Osteocyte (in vitro differentiated cells): ENCODE data around the gene PPP1R1B. TPM values are rescaled to one million over a fixed set of nuclear protein-coding genes. Genes with fewer than 3 reads are reported as not detected.
"Not testable (repeated sequence)": the region's sequence is repeated elsewhere in the genome, so short reads cannot be mapped to it uniquely, and the experiment has no call there.

Source experiments
- DNase-seq: peaks from one replicate; pipeline ENCODE4 v3.0.0; 2021; ENCODE audit warnings: mixed read lengths; ENCODE audit not compliant: unreplicated experiment; ENCODE audit errors: extremely low spot score
- H3K27ac Mint-ChIP-seq: one replicate; pipeline ENCODE4 v1.8.0; 2021; ENCODE audit warnings: mild to moderate bottlenecking, mixed read lengths; ENCODE audit not compliant: unreplicated experiment
- H3K27me3 Mint-ChIP-seq: one replicate; pipeline ENCODE4 v1.8.0; 2021; ENCODE audit warnings: mixed read lengths; ENCODE audit not compliant: unreplicated experiment
- H3K36me3 Mint-ChIP-seq: one replicate; pipeline ENCODE4 v1.8.0; 2021; ENCODE audit warnings: mixed read lengths; ENCODE audit not compliant: unreplicated experiment
- H3K4me1 Mint-ChIP-seq: one replicate; pipeline ENCODE4 v1.8.0; 2021; ENCODE audit warnings: mixed read lengths; ENCODE audit not compliant: unreplicated experiment
- H3K4me3 Mint-ChIP-seq: one replicate; pipeline ENCODE4 v1.8.0; 2021; ENCODE audit warnings: mild to moderate bottlenecking, moderate library complexity, mixed read lengths; ENCODE audit not compliant: unreplicated experiment
- H3K9me3 Mint-ChIP-seq: one replicate; pipeline ENCODE4 v1.8.0; 2021; ENCODE audit warnings: mixed read lengths; ENCODE audit not compliant: unreplicated experiment
- total RNA-seq: library from RNA; stranded (reverse); gene quantifications from 2 replicates; pipeline ENCODE4 v1.2.1, GENCODE V29; 2021
- TF ChIP-seq, protein P1 (sequence below): fragments of 200-600 bp; sonication (generic); IDR thresholded peaks from 2 replicates; pipeline ENCODE4 v1.5.0; 2021; ENCODE audit warnings: antibody characterized with exemption, mild to moderate bottlenecking, moderate library complexity

Gene PPP1R1B
- total RNA-seq, 1 donor from 2014 or later: 4.5 TPM

DNA sequence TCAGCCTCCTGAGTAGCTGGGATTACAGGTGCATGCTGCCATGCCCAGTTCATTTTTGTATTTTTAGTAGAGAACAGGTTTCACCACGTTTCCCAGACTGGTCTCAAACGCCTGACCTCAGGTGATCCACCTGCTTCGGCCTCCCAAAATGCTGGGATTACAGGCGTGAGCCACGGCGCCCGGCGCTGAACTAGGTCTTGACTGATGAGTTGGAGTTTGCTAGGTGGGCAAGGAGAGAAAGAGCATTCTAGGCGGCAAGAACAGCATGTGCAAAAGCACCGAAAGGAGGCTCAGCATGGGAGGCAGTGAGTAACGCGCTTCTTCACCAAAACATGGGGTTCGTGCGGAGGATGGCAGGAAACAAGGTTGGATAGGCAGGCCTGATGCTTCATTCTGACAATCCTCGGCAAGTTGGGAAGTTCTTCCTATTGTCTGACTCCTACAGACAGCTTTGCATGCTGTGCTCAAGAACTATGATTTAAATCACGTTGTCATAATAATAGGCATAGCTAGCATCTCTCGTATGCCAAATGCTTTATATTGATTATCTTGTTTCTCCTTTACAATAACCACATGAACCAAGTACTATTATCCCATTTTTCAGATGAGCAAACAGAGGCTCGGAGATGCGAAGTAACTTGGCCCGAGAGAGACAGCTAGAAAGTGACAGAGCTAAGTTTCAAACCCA lies 45.5 kb upstream of the PPP1R1B start:
- H3K27ac Mint-ChIP-seq: no peak overlapping the region
- H3K27me3 Mint-ChIP-seq: peaks cover 43% of the 10 kb centered on the region
- no peak overlapping the region for H3K4me3 Mint-ChIP-seq

DNA sequence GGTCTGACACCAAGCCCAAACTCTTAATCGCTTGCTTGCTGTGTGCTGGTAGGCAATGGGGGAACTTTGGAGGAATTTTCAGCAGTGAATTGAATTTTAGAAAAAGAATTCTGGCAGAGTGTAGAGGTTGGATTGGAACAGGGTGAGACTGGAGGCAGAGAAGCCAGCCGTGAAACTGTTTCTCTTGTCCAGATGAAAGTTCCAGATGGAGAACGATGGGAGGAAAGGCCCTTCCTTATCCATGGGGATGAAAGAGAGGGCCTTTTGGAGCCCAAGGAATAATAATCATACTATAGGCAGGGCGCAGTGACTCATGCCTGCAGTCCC lies 45.0 kb upstream of the PPP1R1B start:
- DNase-seq: no peak
- H3K9me3 Mint-ChIP-seq: no peaks in the 10 kb centered on the region
- no peaks in the 10 kb centered on the region for H3K36me3 Mint-ChIP-seq
- H3K27me3 Mint-ChIP-seq: peaks cover 43% of the 10 kb centered on the region
- H3K4me1 Mint-ChIP-seq: no peaks in the 10 kb centered on the region
- H3K27ac Mint-ChIP-seq: no peak overlapping the region
- TF ChIP-seq, protein P1, sequence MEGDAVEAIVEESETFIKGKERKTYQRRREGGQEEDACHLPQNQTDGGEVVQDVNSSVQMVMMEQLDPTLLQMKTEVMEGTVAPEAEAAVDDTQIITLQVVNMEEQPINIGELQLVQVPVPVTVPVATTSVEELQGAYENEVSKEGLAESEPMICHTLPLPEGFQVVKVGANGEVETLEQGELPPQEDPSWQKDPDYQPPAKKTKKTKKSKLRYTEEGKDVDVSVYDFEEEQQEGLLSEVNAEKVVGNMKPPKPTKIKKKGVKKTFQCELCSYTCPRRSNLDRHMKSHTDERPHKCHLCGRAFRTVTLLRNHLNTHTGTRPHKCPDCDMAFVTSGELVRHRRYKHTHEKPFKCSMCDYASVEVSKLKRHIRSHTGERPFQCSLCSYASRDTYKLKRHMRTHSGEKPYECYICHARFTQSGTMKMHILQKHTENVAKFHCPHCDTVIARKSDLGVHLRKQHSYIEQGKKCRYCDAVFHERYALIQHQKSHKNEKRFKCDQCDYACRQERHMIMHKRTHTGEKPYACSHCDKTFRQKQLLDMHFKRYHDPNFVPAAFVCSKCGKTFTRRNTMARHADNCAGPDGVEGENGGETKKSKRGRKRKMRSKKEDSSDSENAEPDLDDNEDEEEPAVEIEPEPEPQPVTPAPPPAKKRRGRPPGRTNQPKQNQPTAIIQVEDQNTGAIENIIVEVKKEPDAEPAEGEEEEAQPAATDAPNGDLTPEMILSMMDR: no peak
- no peak overlapping the region for H3K4me3 Mint-ChIP-seq

More for the DNA sequence above, 45.5 kb upstream of the PPP1R1B start:
- TF ChIP-seq, protein P1: no peak
- Mint-ChIP-seq H3K36me3 (no peaks in the 10 kb centered on the region), H3K9me3 (no peaks in the 10 kb centered on the region), H3K4me1 (no peaks in the 10 kb centered on the region)
- DNase-seq: no peak

DNA sequence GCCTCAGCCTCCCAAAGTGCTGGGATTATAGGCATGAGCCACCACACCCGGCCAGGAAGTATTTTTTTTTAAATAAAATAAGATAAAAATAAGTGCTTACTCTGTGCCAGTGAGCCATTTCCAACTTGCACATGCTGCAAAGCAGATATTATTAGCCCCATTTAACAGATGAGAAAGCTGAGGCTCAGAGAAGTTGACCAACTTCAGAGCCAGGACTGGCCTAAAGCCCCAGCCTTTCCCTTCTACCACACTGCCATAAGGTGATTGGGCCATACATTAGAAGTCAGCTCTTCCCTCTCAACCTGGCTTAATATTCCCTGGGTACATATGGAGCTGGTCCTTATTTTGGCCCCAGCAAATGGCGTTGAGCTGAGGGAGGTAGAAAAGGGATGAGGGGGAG lies 44.1 kb upstream of the PPP1R1B start:
- Mint-ChIP-seq H3K27me3 (peaks cover 44% of the 10 kb centered on the region), H3K9me3 (no peaks in the 10 kb centered on the region), H3K4me1 (no peaks in the 10 kb centered on the region), H3K4me3 (no peak overlapping the region), H3K36me3 (no peaks in the 10 kb centered on the region), H3K27ac (no peak overlapping the region)
- DNase-seq: no peak
- TF ChIP-seq, protein P1: no peak

DNA sequence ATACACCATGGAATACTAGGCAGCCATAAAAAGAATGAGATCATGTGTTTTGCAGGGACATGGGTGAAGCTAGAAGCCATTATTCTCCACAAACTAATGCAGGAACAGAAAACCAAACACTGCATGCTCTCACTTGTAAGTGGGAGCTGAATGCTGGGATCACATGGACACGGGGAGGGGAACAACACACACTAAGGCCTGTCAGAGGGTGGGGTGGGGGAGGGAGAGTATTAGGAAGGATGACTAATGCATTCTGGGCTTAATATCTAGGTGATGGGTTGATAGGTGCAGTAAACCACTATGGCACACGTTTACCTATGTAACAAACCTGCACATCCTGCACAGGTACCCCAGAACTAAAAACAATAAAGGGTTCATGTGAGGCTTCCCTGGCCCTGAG lies 36.6 kb upstream of the PPP1R1B start:
- H3K36me3 Mint-ChIP-seq, H3K4me3 Mint-ChIP-seq, H3K27ac Mint-ChIP-seq, DNase-seq, H3K4me1 Mint-ChIP-seq, H3K9me3 Mint-ChIP-seq: not testable (repeated sequence)
- peaks cover 62% of the 10 kb centered on the region for H3K27me3 Mint-ChIP-seq

DNA sequence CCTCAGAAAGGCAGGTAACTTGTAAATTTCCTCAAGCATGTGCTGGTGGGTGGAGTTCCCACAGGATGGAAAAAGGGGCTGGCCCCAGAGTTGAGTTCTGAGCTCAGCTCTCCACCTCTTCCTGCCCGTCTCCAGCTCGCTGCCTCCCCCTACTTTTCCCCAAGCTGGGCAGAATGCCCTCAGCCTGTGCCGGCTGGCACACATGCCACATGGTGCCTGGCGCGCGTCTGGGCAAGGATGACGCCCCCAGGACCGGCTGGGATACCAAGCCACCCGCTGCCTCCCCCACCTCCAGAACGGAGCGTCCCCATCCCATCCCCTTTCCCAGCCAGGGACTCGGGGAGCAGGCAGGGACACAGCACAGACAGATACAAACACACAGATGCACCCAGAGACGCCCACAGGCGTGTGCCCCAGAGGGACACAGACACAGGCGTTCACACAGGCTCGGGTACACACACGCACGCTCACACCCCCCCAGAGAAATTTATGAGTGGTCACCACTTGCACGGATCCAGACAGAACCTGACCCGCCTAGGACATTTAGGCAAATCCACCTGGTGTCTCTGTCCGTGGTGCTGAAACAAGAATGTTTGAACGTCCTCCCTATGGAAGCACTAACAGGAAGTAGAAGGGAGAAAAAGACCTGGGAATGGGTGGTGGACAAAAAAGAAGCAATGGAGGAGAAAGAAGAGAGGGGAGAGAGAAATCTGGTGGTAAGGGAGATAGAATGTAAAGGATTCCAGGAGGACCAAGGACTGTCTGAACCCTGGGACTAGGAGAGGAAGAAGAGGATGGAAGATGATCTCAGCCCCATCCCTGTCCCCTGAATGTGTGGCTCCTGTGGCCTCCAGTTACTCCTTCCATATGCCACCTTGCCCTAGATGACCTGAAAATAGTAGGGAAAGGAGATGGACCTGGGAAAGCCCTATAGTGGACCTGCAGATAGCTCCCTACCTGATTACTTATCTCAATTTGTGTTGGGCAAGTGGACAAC lies 34.5 kb upstream of the PPP1R1B start:
- Mint-ChIP-seq H3K36me3 (no peaks in the 10 kb centered on the region), H3K27ac (no peak overlapping the region), H3K9me3 (peaks cover 4% of the 10 kb centered on the region), H3K4me1 (peaks cover 4% of the 10 kb centered on the region), H3K4me3 (no peak overlapping the region), H3K27me3 (peaks cover 80% of the 10 kb centered on the region)
- no peak for DNase-seq
- TF ChIP-seq, protein P1: no peak
